ENCODE results near the gene DLG4.
"Not testable (repeated sequence)": the region's sequence is repeated elsewhere in the genome, so short reads cannot be mapped to it uniquely, and the experiment has no call there.

The DLG4 gene

GRCh38 chr17:7167832-7168231, 51.8 kb downstream of the DLG4 start:
- Histone ChIP-seq H3K9me3 (ENCODE audit: control insufficient read depth in 1 of 2, low read length in 2 of 2) (peaks cover 0 to 4% of the 10 kb centered on the region in 2 donors), H3K36me3 (ENCODE audit: control insufficient read depth in 1 of 2, insufficient read depth in 2 of 2, low read length in 2 of 2) (no peaks in the 10 kb centered on the region), H3K27me3 (ENCODE audit: low read depth, low read length) (no peaks in the 10 kb centered on the region), H3K4me1 (ENCODE audit: control insufficient read depth in 1 of 2, insufficient read depth in 2 of 2, low read length in 2 of 2) (no peaks in the 10 kb centered on the region), H3K4me3 (ENCODE audit: low read depth in 1 of 2, low read length in 2 of 2) (no peak overlapping the region), H3K27ac (ENCODE audit: low read length) (no peak overlapping the region)

- Histone ChIP-seq H3K36me3 (ENCODE audit: control insufficient read depth in 1 of 2, insufficient read depth in 2 of 2, low read length in 2 of 2) (no peaks in the 10 kb centered on the region), H3K4me3 (ENCODE audit: low read depth in 1 of 2, low read length in 2 of 2) (no peak overlapping the region), H3K27me3 (ENCODE audit: low read depth, low read length) (no peaks in the 10 kb centered on the region), H3K9me3 (ENCODE audit: control insufficient read depth in 1 of 2, low read length in 2 of 2) (peaks cover 0 to 4% of the 10 kb centered on the region in 2 donors), H3K4me1 (ENCODE audit: control insufficient read depth in 1 of 2, insufficient read depth in 2 of 2, low read length in 2 of 2) (no peaks in the 10 kb centered on the region), H3K27ac (ENCODE audit: low read length) (no peak overlapping the region)
Observed at GRCh38 chr17:7166873-7167272, 52.8 kb downstream of the DLG4 start.

- not testable (repeated sequence) for H3K27ac ChIP-seq (ENCODE audit: low read length); H3K9me3 ChIP-seq (ENCODE audit: control insufficient read depth in 1 of 2, low read length in 2 of 2); H3K27me3 ChIP-seq (ENCODE audit: low read depth, low read length); H3K4me3 ChIP-seq (ENCODE audit: low read depth in 1 of 2, low read length in 2 of 2); H3K36me3 ChIP-seq (ENCODE audit: control insufficient read depth in 1 of 2, insufficient read depth in 2 of 2, low read length in 2 of 2); H3K4me1 ChIP-seq (ENCODE audit: control insufficient read depth in 1 of 2, insufficient read depth in 2 of 2, low read length in 2 of 2)
Observed at GRCh38 chr17:7159571-7159970, 60.1 kb downstream of the DLG4 start.

GRCh38 chr17:7158424-7158823, 61.2 kb downstream of the DLG4 start:
- H3K27ac ChIP-seq (ENCODE audit: low read length); H3K27me3 ChIP-seq (ENCODE audit: low read depth, low read length); H3K4me1 ChIP-seq (ENCODE audit: control insufficient read depth in 1 of 2, insufficient read depth in 2 of 2, low read length in 2 of 2); H3K36me3 ChIP-seq (ENCODE audit: control insufficient read depth in 1 of 2, insufficient read depth in 2 of 2, low read length in 2 of 2); H3K4me3 ChIP-seq (ENCODE audit: low read depth in 1 of 2, low read length in 2 of 2); H3K9me3 ChIP-seq (ENCODE audit: control insufficient read depth in 1 of 2, low read length in 2 of 2): not testable (repeated sequence)

- Histone ChIP-seq H3K9me3 (ENCODE audit: control insufficient read depth in 1 of 2, low read length in 2 of 2) (no peaks in the 10 kb centered on the region), H3K4me3 (ENCODE audit: low read depth in 1 of 2, low read length in 2 of 2) (no peak overlapping the region), H3K4me1 (ENCODE audit: control insufficient read depth in 1 of 2, insufficient read depth in 2 of 2, low read length in 2 of 2) (no peaks in the 10 kb centered on the region), H3K27ac (ENCODE audit: low read length) (no peak overlapping the region), H3K27me3 (ENCODE audit: low read depth, low read length) (no peaks in the 10 kb centered on the region), H3K36me3 (ENCODE audit: control insufficient read depth in 1 of 2, insufficient read depth in 2 of 2, low read length in 2 of 2) (no peaks in the 10 kb centered on the region)
Observed at GRCh38 chr17:7156342-7156940, 63.2 kb downstream of the DLG4 start.

GRCh38 chr17:7147772-7148171, 71.9 kb downstream of the DLG4 start:
- Histone ChIP-seq H3K27me3 (ENCODE audit: low read depth, low read length) (no peaks in the 10 kb centered on the region), H3K27ac (ENCODE audit: low read length) (no peak overlapping the region), H3K4me3 (ENCODE audit: low read depth in 1 of 2, low read length in 2 of 2) (no peak overlapping the region), H3K9me3 (ENCODE audit: control insufficient read depth in 1 of 2, low read length in 2 of 2) (no peaks in the 10 kb centered on the region), H3K4me1 (ENCODE audit: control insufficient read depth in 1 of 2, insufficient read depth in 2 of 2, low read length in 2 of 2) (no peaks in the 10 kb centered on the region), H3K36me3 (ENCODE audit: control insufficient read depth in 1 of 2, insufficient read depth in 2 of 2, low read length in 2 of 2) (no peaks in the 10 kb centered on the region)

GRCh38 chr17:7146115-7146514, 73.5 kb downstream of the DLG4 start:
- no peaks in the 10 kb centered on the region for H3K27me3 ChIP-seq (ENCODE audit: low read depth, low read length)
- no peak overlapping the region for H3K4me3 ChIP-seq (ENCODE audit: low read depth in 1 of 2, low read length in 2 of 2)
- H3K36me3 ChIP-seq (ENCODE audit: control insufficient read depth in 1 of 2, insufficient read depth in 2 of 2, low read length in 2 of 2): no peaks in the 10 kb centered on the region
- no peak overlapping the region for H3K27ac ChIP-seq (ENCODE audit: low read length)
- H3K4me1 ChIP-seq (ENCODE audit: control insufficient read depth in 1 of 2, insufficient read depth in 2 of 2, low read length in 2 of 2): no peaks in the 10 kb centered on the region
- no peaks in the 10 kb centered on the region for H3K9me3 ChIP-seq (ENCODE audit: control insufficient read depth in 1 of 2, low read length in 2 of 2)

GRCh38 chr17:7144213-7144612, 75.4 kb downstream of the DLG4 start:
- Histone ChIP-seq H3K36me3 (ENCODE audit: control insufficient read depth in 1 of 2, insufficient read depth in 2 of 2, low read length in 2 of 2) (no peaks in the 10 kb centered on the region), H3K27ac (ENCODE audit: low read length) (no peak overlapping the region), H3K4me3 (ENCODE audit: low read depth in 1 of 2, low read length in 2 of 2) (no peak overlapping the region), H3K9me3 (ENCODE audit: control insufficient read depth in 1 of 2, low read length in 2 of 2) (no peaks in the 10 kb centered on the region), H3K27me3 (ENCODE audit: low read depth, low read length) (no peaks in the 10 kb centered on the region), H3K4me1 (ENCODE audit: control insufficient read depth in 1 of 2, insufficient read depth in 2 of 2, low read length in 2 of 2) (no peaks in the 10 kb centered on the region)

- no peaks in the 10 kb centered on the region for H3K4me1 ChIP-seq (ENCODE audit: control insufficient read depth in 1 of 2, insufficient read depth in 2 of 2, low read length in 2 of 2)
- no peaks in the 10 kb centered on the region for H3K27me3 ChIP-seq (ENCODE audit: low read depth, low read length)
- no peak overlapping the region for H3K27ac ChIP-seq (ENCODE audit: low read length)
- H3K4me3 ChIP-seq (ENCODE audit: low read depth in 1 of 2, low read length in 2 of 2): no peak overlapping the region
- H3K36me3 ChIP-seq (ENCODE audit: control insufficient read depth in 1 of 2, insufficient read depth in 2 of 2, low read length in 2 of 2): no peaks in the 10 kb centered on the region
- H3K9me3 ChIP-seq (ENCODE audit: control insufficient read depth in 1 of 2, low read length in 2 of 2): no peaks in the 10 kb centered on the region
Observed at GRCh38 chr17:7141824-7142223, 77.8 kb downstream of the DLG4 start.

- Histone ChIP-seq H3K27ac (ENCODE audit: low read length) (no peak overlapping the region), H3K9me3 (ENCODE audit: control insufficient read depth in 1 of 2, low read length in 2 of 2) (no peaks in the 10 kb centered on the region), H3K4me1 (ENCODE audit: control insufficient read depth in 1 of 2, insufficient read depth in 2 of 2, low read length in 2 of 2) (no peaks in the 10 kb centered on the region), H3K27me3 (ENCODE audit: low read depth, low read length) (no peaks in the 10 kb centered on the region), H3K4me3 (ENCODE audit: low read depth in 1 of 2, low read length in 2 of 2) (no peak overlapping the region), H3K36me3 (ENCODE audit: control insufficient read depth in 1 of 2, insufficient read depth in 2 of 2, low read length in 2 of 2) (no peaks in the 10 kb centered on the region)
Observed at GRCh38 chr17:7139400-7139799, 80.2 kb downstream of the DLG4 start.

GRCh38 chr17:7138800-7139381, 80.7 kb downstream of the DLG4 start:
- Histone ChIP-seq H3K27ac (ENCODE audit: low read length) (no peak overlapping the region), H3K4me3 (ENCODE audit: low read depth in 1 of 2, low read length in 2 of 2) (no peak overlapping the region), H3K36me3 (ENCODE audit: control insufficient read depth in 1 of 2, insufficient read depth in 2 of 2, low read length in 2 of 2) (no peaks in the 10 kb centered on the region), H3K27me3 (ENCODE audit: low read depth, low read length) (no peaks in the 10 kb centered on the region), H3K4me1 (ENCODE audit: control insufficient read depth in 1 of 2, insufficient read depth in 2 of 2, low read length in 2 of 2) (no peaks in the 10 kb centered on the region), H3K9me3 (ENCODE audit: control insufficient read depth in 1 of 2, low read length in 2 of 2) (no peaks in the 10 kb centered on the region)

Measured in muscle layer of duodenum (tissue), 2 donors.